ENCODE results near the gene CDC37L1. TPM values are rescaled to one million over a fixed set of nuclear protein-coding genes. Genes with fewer than 3 reads are reported as not detected.
"Not testable (repeated sequence)": the region's sequence is repeated elsewhere in the genome, so short reads cannot be mapped to it uniquely, and the experiment has no call there.

CDC37L1 gene
- total RNA-seq, 1 donor from 2014 or later: 16.6 TPM

DNA sequence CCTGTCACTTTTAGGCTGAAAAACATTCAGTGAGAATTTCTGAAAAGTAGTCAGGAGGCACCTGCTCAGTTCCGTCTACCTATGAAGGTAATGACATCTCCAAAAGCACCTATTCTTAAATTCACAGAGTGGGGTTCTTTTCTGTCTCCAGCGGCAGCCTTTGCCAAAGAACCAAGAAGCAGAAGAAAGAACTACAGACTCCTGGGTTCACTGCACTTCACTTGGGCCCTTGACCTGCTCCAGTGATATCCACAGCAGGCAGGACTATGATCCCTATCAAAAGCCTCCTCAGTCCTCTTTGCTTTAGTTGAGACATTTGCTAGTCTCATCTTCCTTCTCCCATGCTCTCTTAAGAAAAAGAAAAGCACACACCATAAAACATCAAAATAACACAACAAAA is 37.0 kb upstream of the CDC37L1 start:
- DNase-seq (ENCODE audit: low spot score, unreplicated experiment): no peak
- H3K4me1 Mint-ChIP-seq (ENCODE audit: low read depth): peaks cover under 1% of the 10 kb centered on the region
- H3K36me3 Mint-ChIP-seq (ENCODE audit: insufficient read depth): no peaks in the 10 kb centered on the region
- TF ChIP-seq, protein P1, sequence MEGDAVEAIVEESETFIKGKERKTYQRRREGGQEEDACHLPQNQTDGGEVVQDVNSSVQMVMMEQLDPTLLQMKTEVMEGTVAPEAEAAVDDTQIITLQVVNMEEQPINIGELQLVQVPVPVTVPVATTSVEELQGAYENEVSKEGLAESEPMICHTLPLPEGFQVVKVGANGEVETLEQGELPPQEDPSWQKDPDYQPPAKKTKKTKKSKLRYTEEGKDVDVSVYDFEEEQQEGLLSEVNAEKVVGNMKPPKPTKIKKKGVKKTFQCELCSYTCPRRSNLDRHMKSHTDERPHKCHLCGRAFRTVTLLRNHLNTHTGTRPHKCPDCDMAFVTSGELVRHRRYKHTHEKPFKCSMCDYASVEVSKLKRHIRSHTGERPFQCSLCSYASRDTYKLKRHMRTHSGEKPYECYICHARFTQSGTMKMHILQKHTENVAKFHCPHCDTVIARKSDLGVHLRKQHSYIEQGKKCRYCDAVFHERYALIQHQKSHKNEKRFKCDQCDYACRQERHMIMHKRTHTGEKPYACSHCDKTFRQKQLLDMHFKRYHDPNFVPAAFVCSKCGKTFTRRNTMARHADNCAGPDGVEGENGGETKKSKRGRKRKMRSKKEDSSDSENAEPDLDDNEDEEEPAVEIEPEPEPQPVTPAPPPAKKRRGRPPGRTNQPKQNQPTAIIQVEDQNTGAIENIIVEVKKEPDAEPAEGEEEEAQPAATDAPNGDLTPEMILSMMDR (IDR thresholded peaks at IDR 0.05; ENCODE audit: unreplicated experiment): no peak
- no peak overlapping the region for H3K27ac Mint-ChIP-seq
- H3K27me3 Mint-ChIP-seq: no peaks in the 10 kb centered on the region
- no peak overlapping the region for H3K4me3 Mint-ChIP-seq (ENCODE audit: low read depth)
- H3K9me3 Mint-ChIP-seq (ENCODE audit: low read depth): no peaks in the 10 kb centered on the region

DNA sequence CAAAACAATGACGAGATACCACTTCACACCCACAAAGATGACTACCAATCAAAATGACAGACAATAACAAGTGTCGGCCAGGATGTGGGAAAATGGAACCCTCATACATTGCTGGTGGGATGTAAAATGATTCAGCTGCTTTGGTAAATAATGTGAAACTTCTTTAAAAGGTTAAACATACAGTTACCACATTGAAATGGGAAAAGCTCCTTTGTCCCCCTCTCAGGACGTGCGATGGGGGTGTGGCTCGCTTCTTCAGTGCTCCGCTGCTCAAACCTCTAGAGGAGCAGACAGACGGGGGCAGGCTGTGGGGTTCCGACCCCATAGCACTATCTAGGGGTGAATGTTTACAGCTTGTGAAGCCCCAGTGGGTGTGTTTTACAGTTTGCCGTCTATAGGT is 25.3 kb upstream of the CDC37L1 start:
- H3K4me3 Mint-ChIP-seq (ENCODE audit: low read depth): no peak overlapping the region

DNA sequence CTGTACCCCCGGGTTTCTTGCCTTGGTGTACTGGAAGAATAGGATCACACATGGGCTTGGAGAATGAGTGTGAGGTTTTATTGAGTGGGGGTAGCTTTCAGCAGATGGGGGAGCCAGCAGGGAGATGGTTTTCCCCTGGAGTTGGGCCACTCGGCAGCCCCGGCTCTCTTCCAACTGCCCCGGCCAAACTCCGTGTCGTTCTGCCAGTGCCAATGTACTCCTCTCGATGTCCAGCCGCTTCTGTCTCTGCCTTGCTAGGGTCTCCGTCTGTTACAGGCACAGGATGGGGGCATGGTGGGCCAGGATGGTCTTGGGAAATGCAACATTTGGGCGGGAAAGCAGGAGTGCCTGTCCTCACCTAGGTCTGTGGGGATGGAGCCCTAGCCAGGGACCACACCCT is 24.8 kb upstream of the CDC37L1 start:
- Mint-ChIP-seq H3K36me3 (ENCODE audit: insufficient read depth) (peaks cover 6% of the 10 kb centered on the region), H3K4me3 (ENCODE audit: low read depth) (no peak overlapping the region), H3K4me1 (ENCODE audit: low read depth) (peaks cover 29% of the 10 kb centered on the region), H3K27me3 (no peaks in the 10 kb centered on the region), H3K9me3 (ENCODE audit: low read depth) (peaks cover 3% of the 10 kb centered on the region), H3K27ac (no peak overlapping the region)
- no peak for DNase-seq (ENCODE audit: low spot score, unreplicated experiment)
- TF ChIP-seq, protein P1 (IDR thresholded peaks at IDR 0.05; ENCODE audit: unreplicated experiment): no peak

More for the DNA sequence above, 25.3 kb upstream of the CDC37L1 start:
- TF ChIP-seq, protein P1 (IDR thresholded peaks at IDR 0.05; ENCODE audit: unreplicated experiment): no peak
- Mint-ChIP-seq H3K4me1 (ENCODE audit: low read depth) (peaks cover 26% of the 10 kb centered on the region), H3K27ac (no peak overlapping the region), H3K9me3 (ENCODE audit: low read depth) (peaks cover under 1% of the 10 kb centered on the region), H3K36me3 (ENCODE audit: insufficient read depth) (peaks cover 6% of the 10 kb centered on the region), H3K27me3 (no peaks in the 10 kb centered on the region)
- DNase-seq (ENCODE audit: low spot score, unreplicated experiment): no peak

DNA sequence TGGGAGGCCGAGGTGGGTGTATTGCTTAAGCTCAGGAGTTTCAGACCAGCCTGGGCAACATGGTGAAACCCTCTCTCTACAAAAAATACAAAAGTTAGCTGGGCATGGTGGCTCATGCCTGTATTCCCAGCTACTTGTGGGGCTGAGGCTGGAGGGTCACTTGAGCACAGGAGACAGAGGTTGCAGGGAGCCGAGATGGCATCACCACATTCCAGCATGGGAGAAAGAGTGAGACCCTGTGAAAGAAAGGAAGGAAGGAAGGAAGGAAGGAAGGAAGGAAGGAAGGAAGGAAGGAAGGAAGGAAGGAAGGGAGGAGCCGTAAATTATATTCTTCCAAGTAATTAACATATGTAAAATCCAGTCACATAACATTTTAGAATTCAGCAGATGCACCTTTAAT is 23.2 kb upstream of the CDC37L1 start:
- peaks cover 23% of the 10 kb centered on the region for H3K4me1 Mint-ChIP-seq (ENCODE audit: low read depth)
- H3K27ac Mint-ChIP-seq; H3K9me3 Mint-ChIP-seq (ENCODE audit: low read depth); H3K36me3 Mint-ChIP-seq (ENCODE audit: insufficient read depth); H3K27me3 Mint-ChIP-seq; H3K4me3 Mint-ChIP-seq (ENCODE audit: low read depth); DNase-seq (ENCODE audit: low spot score, unreplicated experiment): not testable (repeated sequence)

DNA sequence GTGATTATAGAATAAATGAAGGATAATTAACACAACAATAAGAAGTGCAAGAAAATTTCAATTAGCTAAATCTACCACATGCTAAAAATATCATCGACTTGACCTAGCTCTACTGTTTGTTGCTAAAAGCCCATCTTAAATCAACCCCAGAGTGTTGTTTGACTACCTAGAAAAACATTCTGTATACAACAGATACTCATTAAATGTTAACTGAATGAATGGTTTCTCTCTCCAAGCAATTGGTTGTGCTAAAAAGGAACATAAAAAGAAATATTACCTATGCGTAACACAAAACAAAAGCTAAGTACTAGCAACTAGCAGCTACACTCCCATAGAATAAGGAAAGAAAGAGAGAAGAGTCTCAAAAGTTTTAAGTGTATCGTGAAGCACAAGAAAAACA is 22.7 kb upstream of the CDC37L1 start:
- Mint-ChIP-seq H3K27me3 (no peaks in the 10 kb centered on the region), H3K9me3 (ENCODE audit: low read depth) (peaks cover 3% of the 10 kb centered on the region), H3K4me3 (ENCODE audit: low read depth) (no peak overlapping the region), H3K4me1 (ENCODE audit: low read depth) (peaks cover 25% of the 10 kb centered on the region), H3K27ac (peak overlapping the region; percentile 89), H3K36me3 (ENCODE audit: insufficient read depth) (peaks cover 9% of the 10 kb centered on the region)
- TF ChIP-seq, protein P1 (IDR thresholded peaks at IDR 0.05; ENCODE audit: unreplicated experiment): no peak
- DNase-seq (ENCODE audit: low spot score, unreplicated experiment): no peak

DNA sequence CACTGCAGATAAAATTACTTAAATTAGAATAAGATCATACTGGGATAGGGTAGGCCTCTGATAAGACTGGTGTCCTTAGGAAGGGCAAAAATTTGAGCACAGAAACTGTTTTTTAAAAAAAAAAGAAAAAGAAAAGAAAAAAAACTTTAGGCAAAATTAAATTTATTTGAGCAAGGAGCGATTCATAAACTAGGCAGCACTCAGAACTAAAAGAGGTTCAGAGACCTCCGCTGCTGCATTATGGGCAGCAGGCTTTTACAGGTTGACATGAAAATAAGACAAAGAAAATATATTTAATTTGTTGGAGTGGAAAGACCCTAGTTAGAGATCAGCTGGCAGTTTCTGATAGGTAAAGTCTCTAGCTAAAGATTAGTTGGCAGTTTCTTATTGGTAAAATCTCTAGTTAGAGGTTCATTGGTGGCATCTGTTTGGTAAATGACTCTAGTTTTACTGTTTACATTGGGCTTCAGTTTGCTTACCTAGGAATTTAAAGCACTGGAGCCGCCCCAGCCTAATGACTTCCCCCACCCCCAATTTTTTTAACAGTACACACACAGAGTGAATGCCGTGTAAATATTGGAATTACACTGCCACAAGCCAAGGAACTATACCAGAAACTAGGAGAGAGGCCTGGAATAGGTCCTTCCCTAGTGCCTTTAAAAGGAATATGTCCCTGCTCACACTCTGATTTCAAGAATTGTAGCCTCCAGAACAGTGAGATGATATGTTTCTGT is 21.8 kb upstream of the CDC37L1 start:
- Mint-ChIP-seq H3K9me3 (ENCODE audit: low read depth) (peaks cover 3% of the 10 kb centered on the region), H3K36me3 (ENCODE audit: insufficient read depth) (peaks cover 11% of the 10 kb centered on the region), H3K4me3 (ENCODE audit: low read depth) (peak overlapping the region; percentile 46), H3K27me3 (no peaks in the 10 kb centered on the region), H3K27ac (peak overlapping the region; percentile 90), H3K4me1 (ENCODE audit: low read depth) (peaks cover 30% of the 10 kb centered on the region)
- TF ChIP-seq, protein P1 (IDR thresholded peaks at IDR 0.05; ENCODE audit: unreplicated experiment): no peak
- DNase-seq (ENCODE audit: low spot score, unreplicated experiment): no peak

DNA sequence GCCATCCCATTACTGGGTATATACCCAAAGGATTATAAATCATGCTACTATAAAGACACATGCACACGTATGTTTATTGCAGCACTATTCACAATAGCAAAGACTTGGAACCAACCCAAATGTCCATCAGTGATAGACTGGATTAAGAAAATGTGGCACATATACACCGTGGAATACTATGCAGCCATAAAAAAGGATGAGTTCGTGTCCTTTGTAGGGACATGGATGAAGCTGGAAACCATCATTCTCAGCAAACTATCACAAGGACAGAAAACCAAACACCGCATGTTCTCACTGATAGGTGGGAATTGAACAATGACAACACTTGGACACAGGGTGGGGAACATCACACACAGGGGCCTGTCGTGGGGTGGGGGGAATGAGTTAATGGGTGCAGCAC is 18.7 kb upstream of the CDC37L1 start:
- not testable (repeated sequence) for H3K27ac Mint-ChIP-seq; H3K4me3 Mint-ChIP-seq (ENCODE audit: low read depth); DNase-seq (ENCODE audit: low spot score, unreplicated experiment); H3K36me3 Mint-ChIP-seq (ENCODE audit: insufficient read depth); H3K9me3 Mint-ChIP-seq (ENCODE audit: low read depth); H3K27me3 Mint-ChIP-seq
- peaks cover 60% of the 10 kb centered on the region for H3K4me1 Mint-ChIP-seq (ENCODE audit: low read depth)
